Measurements from ENCODE around the gene OR2A42.
"Not testable (repeated sequence)": the region's sequence is repeated elsewhere in the genome, so short reads cannot be mapped to it uniquely, and the experiment has no call there.

- not testable (repeated sequence) for TF ChIP-seq CTCF (IDR thresholded peaks at IDR 0.05); ZFX (IDR thresholded peaks at IDR 0.05; ENCODE audit: borderline replicate concordance)
Measured at GRCh38 chr7:144179165-144179479, 60.3 kb downstream of the OR2A42 start.
